ENCODE measurements around the gene SRC. TPM values are rescaled to one million over a fixed set of nuclear protein-coding genes. Genes with fewer than 3 reads are reported as not detected.

SRC gene
- 19.6 and 20.6 TPM in 2 replicates for total RNA-seq

DNA sequence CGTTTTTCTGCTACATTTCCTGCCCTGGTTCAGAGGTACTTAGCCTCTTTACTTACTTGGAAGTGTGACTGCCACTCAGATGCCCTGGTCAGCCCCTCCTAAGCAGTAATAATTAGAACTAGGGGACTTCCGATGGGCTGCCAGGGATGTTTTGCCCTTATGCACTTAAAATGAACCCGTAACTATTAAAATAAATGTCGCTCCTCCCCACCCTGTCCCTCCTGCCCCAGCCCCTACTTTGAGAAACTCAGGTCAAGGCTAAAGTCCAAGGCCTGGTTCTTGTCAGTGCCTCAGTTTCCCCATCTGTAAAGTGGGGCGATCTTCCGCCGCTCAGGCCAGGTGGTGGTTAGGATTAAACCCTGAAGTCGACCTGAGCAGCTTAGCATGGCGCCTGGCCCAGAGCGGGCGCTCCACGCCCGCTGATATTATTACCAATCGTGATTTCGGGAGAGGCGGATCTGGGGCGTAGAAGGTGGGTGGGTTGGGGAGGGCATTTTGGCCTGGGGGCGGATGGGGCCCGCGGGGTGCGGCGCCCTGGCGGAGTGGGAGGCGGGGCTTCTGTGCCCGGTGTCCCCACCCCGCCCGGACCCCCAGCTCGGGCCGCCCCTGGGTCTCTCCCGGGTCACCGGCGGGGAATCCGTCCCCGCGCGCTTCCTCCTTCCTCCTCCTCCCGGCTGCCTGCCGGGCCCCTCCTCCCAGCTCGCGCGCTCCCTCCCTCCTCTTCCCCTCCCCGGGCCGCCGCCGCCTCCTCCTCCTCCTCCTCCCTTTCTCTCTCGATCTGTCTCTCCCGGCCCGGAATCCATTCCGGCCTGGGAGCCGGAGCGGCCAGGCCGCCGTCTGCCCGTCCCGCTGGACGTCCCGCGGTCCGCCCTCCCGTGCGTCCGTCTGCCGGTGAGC is at the start of gene SRC:
Gene SRC, plus strand, starts transcription at position 802 of the 897 bp plus-strand sequence. CDS start 38,014 bp downstream, outside the sequence.

Other genes with a start within 250 kb of the SRC start
- gene RPN2, start 166.8 kb upstream of the SRC start, total RNA-seq = 240 and 285 TPM in 2 replicates
- gene MROH8, start 166.6 kb upstream of the SRC start, total RNA-seq = 0.98 and 2.1 TPM in 2 replicates
- not detected in 2 replicates for gene GHRH, start 84.3 kb upstream of the SRC start, total RNA-seq
- 13.3 and 15.7 TPM in 2 replicates for gene MANBAL, start 56.5 kb upstream of the SRC start, total RNA-seq
- 1.3 and 5.2 TPM in 2 replicates for gene NNAT, start 175.1 kb downstream of the SRC start, total RNA-seq
- gene BLCAP, start 181.7 kb downstream of the SRC start, total RNA-seq = 65.5 and 85.6 TPM in 2 replicates

Measured in vein endothelial cell (primary cell).